HCT116 (cell line): ENCODE data around the gene EPHA10.

ENCODE experiments used
- CTCF ChIP-seq, 3 experiments: fragments of 200-600 bp in 1 of 3; sonication (generic) in 1 of 3; IDR thresholded peaks in 2 of 3; conservative IDR thresholded peaks in 1 of 3; 2 replicates each; pipeline ENCODE4 v1.5.1; 2012 to 2017; ENCODE audit warnings: low read depth in 2 of 3, low read length in 2 of 3, antibody characterized with exemption in 1 of 3, borderline replicate concordance in 1 of 3, control low read depth in 1 of 3, mild to moderate bottlenecking in 1 of 3, mixed read lengths in 1 of 3, mixed run types in 1 of 3, moderate library complexity in 1 of 3; ENCODE audit not compliant: insufficient read depth in 1 of 3
- ELF1 ChIP-seq: IDR thresholded peaks from 2 replicates; pipeline ENCODE4 v1.6.1; 2012; ENCODE audit warnings: low read depth, borderline replicate concordance
- RAD21 ChIP-seq: IDR thresholded peaks from 2 replicates; pipeline ENCODE4 v1.6.1; 2012; ENCODE audit warnings: low read depth, mild to moderate bottlenecking
- TCF7L2 ChIP-seq: IDR thresholded peaks from 2 replicates; pipeline ENCODE4 v1.7.0; 2011; ENCODE audit warnings: borderline replicate concordance, inconsistent platforms; ENCODE audit not compliant: insufficient read depth, insufficient read length; ENCODE audit errors: extremely low read depth

GRCh38 chr1:37716321-37716720 is 48.6 kb downstream of the EPHA10 start:
- no peak for TF ChIP-seq CTCF (IDR thresholded peaks at IDR 0.05 in 2 of 3, conservative IDR thresholded peaks at IDR 0.05 in 1 of 3; ENCODE audit: borderline replicate concordance in 1 of 3, insufficient read depth in 1 of 3, low read depth in 2 of 3, low read length in 2 of 3)
- no peak for TF ChIP-seq ELF1
- TF ChIP-seq RAD21, result no peak
- no peak for TF ChIP-seq TCF7L2
